ENCODE results near the gene PGBD1. TPM values are rescaled to one million over a fixed set of nuclear protein-coding genes. Genes with fewer than 3 reads are reported as not detected.

PGBD1 gene
- total and polyA plus RNA-seq, 2 of the 13 experiments (the other 11 are each of a cell fraction or from before 2014, with no cell fraction given) = 3.6 to 6.9 TPM

- TF ChIP-seq, protein P1, sequence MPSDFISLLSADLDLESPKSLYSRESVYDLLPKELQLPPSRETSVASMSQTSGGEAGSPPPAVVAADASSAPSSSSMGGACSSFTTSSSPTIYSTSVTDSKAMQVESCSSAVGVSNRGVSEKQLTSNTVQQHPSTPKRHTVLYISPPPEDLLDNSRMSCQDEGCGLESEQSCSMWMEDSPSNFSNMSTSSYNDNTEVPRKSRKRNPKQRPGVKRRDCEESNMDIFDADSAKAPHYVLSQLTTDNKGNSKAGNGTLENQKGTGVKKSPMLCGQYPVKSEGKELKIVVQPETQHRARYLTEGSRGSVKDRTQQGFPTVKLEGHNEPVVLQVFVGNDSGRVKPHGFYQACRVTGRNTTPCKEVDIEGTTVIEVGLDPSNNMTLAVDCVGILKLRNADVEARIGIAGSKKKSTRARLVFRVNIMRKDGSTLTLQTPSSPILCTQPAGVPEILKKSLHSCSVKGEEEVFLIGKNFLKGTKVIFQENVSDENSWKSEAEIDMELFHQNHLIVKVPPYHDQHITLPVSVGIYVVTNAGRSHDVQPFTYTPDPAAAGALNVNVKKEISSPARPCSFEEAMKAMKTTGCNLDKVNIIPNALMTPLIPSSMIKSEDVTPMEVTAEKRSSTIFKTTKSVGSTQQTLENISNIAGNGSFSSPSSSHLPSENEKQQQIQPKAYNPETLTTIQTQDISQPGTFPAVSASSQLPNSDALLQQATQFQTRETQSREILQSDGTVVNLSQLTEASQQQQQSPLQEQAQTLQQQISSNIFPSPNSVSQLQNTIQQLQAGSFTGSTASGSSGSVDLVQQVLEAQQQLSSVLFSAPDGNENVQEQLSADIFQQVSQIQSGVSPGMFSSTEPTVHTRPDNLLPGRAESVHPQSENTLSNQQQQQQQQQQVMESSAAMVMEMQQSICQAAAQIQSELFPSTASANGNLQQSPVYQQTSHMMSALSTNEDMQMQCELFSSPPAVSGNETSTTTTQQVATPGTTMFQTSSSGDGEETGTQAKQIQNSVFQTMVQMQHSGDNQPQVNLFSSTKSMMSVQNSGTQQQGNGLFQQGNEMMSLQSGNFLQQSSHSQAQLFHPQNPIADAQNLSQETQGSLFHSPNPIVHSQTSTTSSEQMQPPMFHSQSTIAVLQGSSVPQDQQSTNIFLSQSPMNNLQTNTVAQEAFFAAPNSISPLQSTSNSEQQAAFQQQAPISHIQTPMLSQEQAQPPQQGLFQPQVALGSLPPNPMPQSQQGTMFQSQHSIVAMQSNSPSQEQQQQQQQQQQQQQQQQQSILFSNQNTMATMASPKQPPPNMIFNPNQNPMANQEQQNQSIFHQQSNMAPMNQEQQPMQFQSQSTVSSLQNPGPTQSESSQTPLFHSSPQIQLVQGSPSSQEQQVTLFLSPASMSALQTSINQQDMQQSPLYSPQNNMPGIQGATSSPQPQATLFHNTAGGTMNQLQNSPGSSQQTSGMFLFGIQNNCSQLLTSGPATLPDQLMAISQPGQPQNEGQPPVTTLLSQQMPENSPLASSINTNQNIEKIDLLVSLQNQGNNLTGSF (CRISPR knock-in tag; IDR thresholded peaks at IDR 0.05) = peak; percentile 88
- TF ChIP-seq KLF12 (CRISPR knock-in tag; IDR thresholded peaks at IDR 0.05; ENCODE audit: borderline replicate concordance) (peak; percentile 96), MNT (IDR thresholded peaks at IDR 0.05) (no peak), CHD4 (IDR thresholded peaks at IDR 0.05; ENCODE audit: borderline replicate concordance, low read length) (no peak), NFIC (IDR thresholded peaks at IDR 0.05; ENCODE audit: low read length) (0 out of 2 replicates have a peak, but pooled peaks have one; percentile 40), ZNF282 (IDR thresholded peaks at IDR 0.05; ENCODE audit: partially characterized antibody) (no peak), PRPF4 (IDR thresholded peaks at IDR 0.05; ENCODE audit: low read depth, low read length, poor library complexity, severe bottlenecking) (no peak), MAFF (IDR thresholded peaks at IDR 0.05; ENCODE audit: low read depth, low read length) (0 out of 2 replicates have a peak, but pooled peaks have one; percentile 16), ZNF17 (CRISPR knock-in tag; IDR thresholded peaks at IDR 0.05) (no peak; the same call in 1 of the 2 replicates), ZNF20 (CRISPR knock-in tag; IDR thresholded peaks at IDR 0.05) (peak; percentile 76; the same call in 1 of the 2 replicates), GTF2F1 (IDR thresholded peaks at IDR 0.05; ENCODE audit: low read length) (no peak), PTBP1 (IDR thresholded peaks at IDR 0.05; ENCODE audit: low read depth, low read length, poor library complexity, severe bottlenecking) (peak; percentile 63)
- TF ChIP-seq, protein P2, sequence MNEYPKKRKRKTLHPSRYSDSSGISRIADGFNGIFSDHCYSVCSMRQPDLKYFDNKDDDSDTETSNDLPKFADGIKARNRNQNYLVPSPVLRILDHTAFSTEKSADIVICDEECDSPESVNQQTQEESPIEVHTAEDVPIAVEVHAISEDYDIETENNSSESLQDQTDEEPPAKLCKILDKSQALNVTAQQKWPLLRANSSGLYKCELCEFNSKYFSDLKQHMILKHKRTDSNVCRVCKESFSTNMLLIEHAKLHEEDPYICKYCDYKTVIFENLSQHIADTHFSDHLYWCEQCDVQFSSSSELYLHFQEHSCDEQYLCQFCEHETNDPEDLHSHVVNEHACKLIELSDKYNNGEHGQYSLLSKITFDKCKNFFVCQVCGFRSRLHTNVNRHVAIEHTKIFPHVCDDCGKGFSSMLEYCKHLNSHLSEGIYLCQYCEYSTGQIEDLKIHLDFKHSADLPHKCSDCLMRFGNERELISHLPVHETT (CRISPR knock-in tag; conservative IDR thresholded peaks at IDR 0.05) = peak; percentile 73
- TF ChIP-seq, protein P3, sequence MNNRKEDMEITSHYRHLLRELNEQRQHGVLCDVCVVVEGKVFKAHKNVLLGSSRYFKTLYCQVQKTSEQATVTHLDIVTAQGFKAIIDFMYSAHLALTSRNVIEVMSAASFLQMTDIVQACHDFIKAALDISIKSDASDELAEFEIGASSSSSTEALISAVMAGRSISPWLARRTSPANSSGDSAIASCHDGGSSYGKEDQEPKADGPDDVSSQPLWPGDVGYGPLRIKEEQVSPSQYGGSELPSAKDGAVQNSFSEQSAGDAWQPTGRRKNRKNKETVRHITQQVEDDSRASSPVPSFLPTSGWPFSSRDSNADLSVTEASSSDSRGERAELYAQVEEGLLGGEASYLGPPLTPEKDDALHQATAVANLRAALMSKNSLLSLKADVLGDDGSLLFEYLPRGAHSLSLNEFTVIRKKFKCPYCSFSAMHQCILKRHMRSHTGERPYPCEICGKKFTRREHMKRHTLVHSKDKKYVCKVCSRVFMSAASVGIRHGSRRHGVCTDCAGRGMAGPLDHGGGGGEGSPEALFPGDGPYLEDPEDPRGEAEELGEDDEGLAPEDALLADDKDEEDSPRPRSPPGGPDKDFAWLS (CRISPR knock-in tag; IDR thresholded peaks at IDR 0.05; ENCODE audit: borderline replicate concordance) = no peak
These were observed 14.2 kb upstream of the PGBD1 start, which contains the start of gene ZSCAN26 (continued) for GRCh38 chr6:28266962-28267694.

All from HepG2 (cell line).